ENCODE results near the gene TNIP1.

The TNIP1 gene

DNA sequence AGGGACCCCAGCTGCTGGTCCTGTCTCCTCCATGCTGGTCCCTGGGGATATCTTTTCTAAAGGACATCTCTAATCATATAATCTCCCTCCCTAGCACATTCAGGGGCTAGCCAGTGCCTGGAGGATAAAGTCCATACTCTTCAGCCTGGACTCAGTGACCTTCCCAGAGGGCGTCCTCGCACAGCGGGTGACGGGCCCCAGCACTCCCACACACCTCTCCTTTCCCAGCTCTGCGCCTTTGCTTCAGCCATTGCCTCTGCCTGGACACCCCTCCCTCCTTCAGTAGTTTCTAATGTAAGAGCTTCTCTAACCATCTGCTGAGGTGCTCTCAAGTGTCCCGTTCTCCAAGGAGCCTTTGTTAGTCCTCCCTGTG is 15.2 kb upstream of the TNIP1 start:
- no peak for TF ChIP-seq Cebpa-rat (IDR thresholded peaks at IDR 0.05)
- Histone ChIP-seq H3K4me2 (peak overlapping the region; percentile 86), H3K27me3 (no peaks in the 10 kb centered on the region), H3K4me1 (peaks cover 79% of the 10 kb centered on the region), H3K36me3 (peaks cover 5% of the 10 kb centered on the region; the same call in 1 of the 2 replicates), H3K27ac (peak overlapping the region; percentile 65), H4K20me1 (no peaks in the 10 kb centered on the region), H3K9me3 (no peaks in the 10 kb centered on the region), H3K9ac (no peak overlapping the region), H3K4me3 (no peak overlapping the region)

DNA sequence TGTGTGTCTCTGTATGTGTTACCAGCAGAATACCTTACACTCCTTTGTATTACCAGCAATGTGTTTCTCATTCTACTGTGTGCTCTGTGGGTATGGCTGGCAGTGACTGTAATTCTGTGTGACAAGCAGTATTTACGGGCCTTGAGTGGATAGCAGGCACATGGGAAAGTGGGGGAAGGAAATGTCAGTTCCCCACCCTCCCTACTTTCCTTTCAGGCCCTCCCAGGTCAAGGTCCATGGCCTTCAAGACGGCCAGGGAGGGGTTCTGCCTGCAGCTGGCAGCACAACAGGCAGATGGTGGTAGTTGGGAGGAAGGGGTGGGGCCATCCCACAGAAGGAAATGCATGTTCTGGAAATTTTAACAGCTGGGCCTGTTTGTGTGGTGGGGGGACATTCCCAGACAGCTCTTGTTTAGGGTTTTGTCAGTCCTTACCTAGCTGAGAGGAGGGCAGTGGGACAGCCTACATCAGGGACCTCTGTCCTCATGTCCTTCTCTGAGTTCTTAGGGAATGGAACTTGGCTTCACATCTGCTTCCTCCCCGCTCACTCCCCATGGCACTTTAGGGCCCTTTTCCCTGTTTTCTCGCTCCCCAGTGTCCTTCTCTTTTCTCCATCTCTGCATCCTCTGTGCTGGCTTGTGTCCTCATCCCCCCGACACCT is 14.6 kb upstream of the TNIP1 start:
- no peaks in the 10 kb centered on the region for H3K27me3 ChIP-seq
- H3K4me2 ChIP-seq, result peak overlapping the region; percentile 86
- peaks cover 3% of the 10 kb centered on the region; the same call in 1 of the 2 replicates for H3K36me3 ChIP-seq
- H3K4me1 ChIP-seq, result peaks cover 77% of the 10 kb centered on the region
- TF ChIP-seq Cebpa-rat (IDR thresholded peaks at IDR 0.05), result no peak
- H3K4me3 ChIP-seq, result no peak overlapping the region
- H3K27ac ChIP-seq, result peak overlapping the region; percentile 65
- no peak overlapping the region for H3K9ac ChIP-seq
- H3K9me3 ChIP-seq, result no peaks in the 10 kb centered on the region
- no peaks in the 10 kb centered on the region for H4K20me1 ChIP-seq

DNA sequence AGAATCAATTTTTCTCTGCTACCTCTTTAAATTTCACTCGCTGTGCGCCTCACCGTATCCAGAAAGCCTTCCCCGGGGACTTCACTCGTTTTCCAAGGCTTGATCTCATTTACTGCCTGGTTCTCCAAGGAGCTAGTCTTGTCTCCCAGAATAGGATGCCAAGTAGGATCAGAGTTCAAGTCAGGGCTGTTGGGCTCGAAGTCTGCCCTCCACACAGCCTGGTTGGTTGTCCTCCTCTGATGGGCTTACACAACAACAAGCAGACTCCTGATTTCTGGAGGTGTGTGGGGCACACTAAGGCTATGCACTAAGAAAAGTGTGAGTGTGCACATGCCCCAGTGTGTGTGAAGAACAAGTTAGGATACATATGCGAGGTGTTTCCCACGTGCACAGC is 14.0 kb upstream of the TNIP1 start:
- Histone ChIP-seq H3K9me3 (no peaks in the 10 kb centered on the region), H3K4me3 (no peak overlapping the region), H4K20me1 (no peaks in the 10 kb centered on the region), H3K9ac (no peak overlapping the region), H3K27me3 (no peaks in the 10 kb centered on the region), H3K4me1 (peaks cover 71% of the 10 kb centered on the region), H3K4me2 (peak overlapping the region; percentile 86), H3K27ac (peak overlapping the region; percentile 65), H3K36me3 (no peaks in the 10 kb centered on the region)
- TF ChIP-seq Cebpa-rat (IDR thresholded peaks at IDR 0.05), result no peak

DNA sequence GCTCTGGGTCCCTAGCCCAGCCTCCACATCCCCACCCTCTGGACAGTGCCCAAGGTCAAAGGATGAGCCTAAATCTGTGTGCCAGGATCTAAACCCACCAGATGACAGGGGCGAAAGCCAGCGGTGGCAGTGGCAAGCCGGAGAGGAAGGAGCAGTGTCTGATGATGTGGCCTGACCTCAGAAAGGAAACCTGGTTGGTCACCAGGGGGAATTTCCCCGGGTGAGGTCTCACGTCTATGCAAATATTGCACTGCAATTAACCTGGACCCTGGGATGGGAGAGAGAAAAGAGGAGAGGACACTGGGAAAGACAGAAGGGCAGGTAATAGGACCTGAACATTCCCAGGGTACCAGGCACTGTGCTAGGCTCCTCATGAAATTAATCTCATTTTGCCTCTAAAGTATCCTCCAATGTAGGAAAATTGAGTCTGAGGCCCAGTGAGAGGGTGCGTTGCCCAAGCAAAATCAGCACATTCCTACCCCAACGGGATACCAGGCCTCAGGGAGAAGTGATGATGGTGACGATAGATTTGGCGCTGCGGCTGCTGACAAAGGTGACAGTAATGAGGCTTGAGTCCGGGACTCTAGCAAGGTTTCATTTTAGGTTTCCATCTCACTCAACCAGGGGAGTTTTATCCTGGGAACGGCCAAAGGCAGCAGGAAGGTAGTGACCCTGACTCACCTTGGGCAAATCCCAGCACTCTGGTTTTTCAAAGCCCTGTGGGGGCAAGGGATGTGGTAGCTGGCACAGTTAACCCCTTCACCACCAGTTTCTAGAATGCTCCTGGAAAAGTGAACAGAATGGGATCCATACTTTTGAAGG is 13.4 kb upstream of the TNIP1 start:
- Histone ChIP-seq H3K36me3 (no peaks in the 10 kb centered on the region), H3K27me3 (no peaks in the 10 kb centered on the region), H3K9me3 (no peaks in the 10 kb centered on the region), H3K4me1 (peaks cover 68% of the 10 kb centered on the region), H4K20me1 (no peaks in the 10 kb centered on the region), H3K27ac (peak overlapping the region; percentile 65), H3K4me2 (peak overlapping the region; percentile 86), H3K4me3 (peak overlapping the region; percentile 0; the same call in 1 of the 2 replicates), H3K9ac (peak overlapping the region; percentile 36; the same call in 1 of the 2 replicates)
- no peak for TF ChIP-seq Cebpa-rat (IDR thresholded peaks at IDR 0.05)

DNA sequence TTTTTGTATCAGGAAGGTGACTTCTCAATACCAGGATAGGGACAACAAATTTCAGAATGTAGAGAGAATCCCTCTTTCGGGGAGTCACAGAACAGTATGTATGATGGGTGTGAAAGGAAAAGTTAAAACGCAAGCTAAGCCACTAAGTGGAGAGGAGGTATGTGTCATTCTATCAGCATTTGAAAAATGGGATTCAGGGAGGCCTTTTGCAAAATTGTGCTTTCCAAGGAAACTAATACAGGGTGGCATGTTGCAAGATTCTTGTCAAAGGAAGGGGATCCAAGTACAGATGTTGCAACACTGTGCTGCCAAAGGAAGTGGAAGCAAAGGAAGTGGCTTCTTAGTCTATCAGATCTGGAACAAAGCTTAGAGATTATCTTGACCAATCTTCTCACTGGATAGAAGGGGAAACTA is 12.6 kb upstream of the TNIP1 start:
- Histone ChIP-seq H3K9me3 (no peaks in the 10 kb centered on the region), H3K27ac (peak overlapping the region; percentile 65)

DNA sequence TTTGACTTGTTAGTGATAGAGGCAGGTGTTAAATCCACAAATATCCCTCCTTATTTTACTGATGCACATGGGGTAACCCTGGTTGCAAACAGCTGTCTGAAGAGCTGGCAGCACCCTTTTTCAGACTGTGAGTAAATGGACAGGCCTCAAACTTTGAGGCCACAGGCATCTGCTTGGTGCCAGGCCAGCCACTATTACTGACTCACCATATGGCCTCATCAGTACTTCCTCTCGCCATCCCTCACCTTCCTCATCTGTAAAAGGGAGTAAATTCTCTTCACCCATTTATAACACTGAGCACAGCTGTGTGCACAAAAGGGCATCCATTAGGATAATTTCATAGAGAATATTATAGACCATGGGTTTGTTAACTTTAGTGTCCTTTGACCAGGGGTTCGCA is 11.9 kb upstream of the TNIP1 start:
- no peak overlapping the region for H3K9ac ChIP-seq
- no peaks in the 10 kb centered on the region for H3K9me3 ChIP-seq
- no peaks in the 10 kb centered on the region for H4K20me1 ChIP-seq
- TF ChIP-seq Cebpa-rat (IDR thresholded peaks at IDR 0.05), result no peak
- peaks cover 53% of the 10 kb centered on the region for H3K4me1 ChIP-seq
- peak overlapping the region; percentile 86 for H3K4me2 ChIP-seq
- no peak overlapping the region for H3K4me3 ChIP-seq
- H3K27ac ChIP-seq, result no peak overlapping the region
- H3K27me3 ChIP-seq, result no peaks in the 10 kb centered on the region
- H3K36me3 ChIP-seq, result no peaks in the 10 kb centered on the region

More for the DNA sequence above, 12.6 kb upstream of the TNIP1 start:
- Histone ChIP-seq H3K4me2 (peak overlapping the region; percentile 86), H3K4me1 (peaks cover 60% of the 10 kb centered on the region), H3K36me3 (no peaks in the 10 kb centered on the region), H3K9ac (peak overlapping the region; percentile 36; the same call in 1 of the 2 replicates), H4K20me1 (no peaks in the 10 kb centered on the region), H3K4me3 (peak overlapping the region; percentile 0; the same call in 1 of the 2 replicates), H3K27me3 (no peaks in the 10 kb centered on the region)
- TF ChIP-seq Cebpa-rat (IDR thresholded peaks at IDR 0.05), result peak; percentile 82

DNA sequence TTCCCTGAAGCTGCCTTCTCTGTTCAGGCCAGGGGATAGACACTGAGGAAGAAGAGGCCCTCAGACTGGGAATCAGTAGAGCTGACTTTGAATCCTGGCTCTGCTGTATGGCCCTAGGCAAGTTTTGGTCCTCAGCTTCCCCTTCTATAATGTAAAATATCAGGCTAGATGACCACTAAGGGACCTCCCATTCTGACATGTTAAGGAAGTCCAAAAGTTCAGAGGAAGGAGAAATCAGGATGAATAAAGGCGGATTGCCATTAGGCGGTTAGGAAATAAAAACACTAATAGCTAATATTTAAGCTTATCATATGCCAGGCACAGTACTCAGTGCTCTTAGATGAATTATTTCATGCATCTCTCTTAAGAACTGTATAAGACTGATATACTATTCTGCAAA is 8.9 kb upstream of the TNIP1 start:
- no peaks in the 10 kb centered on the region for H3K36me3 ChIP-seq
- no peaks in the 10 kb centered on the region for H3K27me3 ChIP-seq
- no peak overlapping the region for H3K4me3 ChIP-seq
- H3K9ac ChIP-seq, result no peak overlapping the region
- H3K4me2 ChIP-seq, result no peak overlapping the region
- no peaks in the 10 kb centered on the region for H3K9me3 ChIP-seq
- no peak for TF ChIP-seq Cebpa-rat (IDR thresholded peaks at IDR 0.05)
- no peaks in the 10 kb centered on the region for H4K20me1 ChIP-seq
- no peak overlapping the region for H3K27ac ChIP-seq
- H3K4me1 ChIP-seq, result peaks cover 37% of the 10 kb centered on the region

DNA sequence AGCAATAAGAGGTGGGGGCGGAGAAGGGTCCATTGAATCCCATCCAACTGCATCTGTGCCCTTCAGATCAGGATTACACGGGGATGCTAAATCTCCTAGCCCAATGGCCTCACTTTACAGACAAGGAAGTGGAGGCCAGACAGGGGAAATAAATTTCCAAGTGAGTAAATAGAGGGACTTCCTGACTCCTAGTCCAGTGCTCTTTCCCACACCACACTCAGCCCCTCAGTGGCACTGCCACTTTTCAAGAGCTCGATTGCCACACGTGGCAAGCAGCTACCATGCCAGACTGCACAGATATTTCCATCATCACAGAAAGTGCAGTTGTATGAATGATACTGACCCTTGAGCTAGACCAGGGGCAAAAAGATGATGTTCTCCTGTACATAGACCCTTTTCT is 8.2 kb upstream of the TNIP1 start:
- Histone ChIP-seq H3K9me3 (no peaks in the 10 kb centered on the region), H3K4me1 (peaks cover 30% of the 10 kb centered on the region), H3K4me3 (no peak overlapping the region), H3K36me3 (no peaks in the 10 kb centered on the region), H3K9ac (no peak overlapping the region), H4K20me1 (no peaks in the 10 kb centered on the region), H3K27ac (no peak overlapping the region), H3K27me3 (no peaks in the 10 kb centered on the region), H3K4me2 (no peak overlapping the region)
- TF ChIP-seq Cebpa-rat (IDR thresholded peaks at IDR 0.05), result no peak

DNA sequence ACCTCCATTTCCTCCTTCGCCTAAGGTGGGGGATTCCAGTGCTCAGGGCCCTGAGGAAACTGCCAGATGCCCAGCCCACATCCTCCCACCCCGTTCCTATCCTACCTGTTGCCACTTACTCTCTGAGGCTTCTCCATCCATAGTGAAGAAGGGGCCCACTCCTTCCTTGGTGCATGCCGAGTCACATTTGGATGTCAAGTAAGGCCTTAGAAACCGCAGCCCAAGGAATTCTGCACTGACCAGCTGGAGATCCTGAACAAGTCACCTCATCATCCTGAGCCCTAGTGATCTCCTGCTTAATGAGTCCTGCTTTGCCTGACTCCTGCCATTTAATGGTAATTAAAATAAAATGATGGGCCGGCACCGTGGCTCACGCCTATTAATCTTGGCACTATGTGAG is 6.7 kb upstream of the TNIP1 start:
- no peak for TF ChIP-seq Cebpa-rat (IDR thresholded peaks at IDR 0.05)
- Histone ChIP-seq H3K4me2 (peak overlapping the region; percentile 53; the same call in 1 of the 2 replicates), H3K27ac (no peak overlapping the region), H4K20me1 (no peaks in the 10 kb centered on the region), H3K9me3 (no peaks in the 10 kb centered on the region), H3K36me3 (no peaks in the 10 kb centered on the region), H3K9ac (no peak overlapping the region), H3K27me3 (no peaks in the 10 kb centered on the region), H3K4me1 (peaks cover 26% of the 10 kb centered on the region), H3K4me3 (no peak overlapping the region)

DNA sequence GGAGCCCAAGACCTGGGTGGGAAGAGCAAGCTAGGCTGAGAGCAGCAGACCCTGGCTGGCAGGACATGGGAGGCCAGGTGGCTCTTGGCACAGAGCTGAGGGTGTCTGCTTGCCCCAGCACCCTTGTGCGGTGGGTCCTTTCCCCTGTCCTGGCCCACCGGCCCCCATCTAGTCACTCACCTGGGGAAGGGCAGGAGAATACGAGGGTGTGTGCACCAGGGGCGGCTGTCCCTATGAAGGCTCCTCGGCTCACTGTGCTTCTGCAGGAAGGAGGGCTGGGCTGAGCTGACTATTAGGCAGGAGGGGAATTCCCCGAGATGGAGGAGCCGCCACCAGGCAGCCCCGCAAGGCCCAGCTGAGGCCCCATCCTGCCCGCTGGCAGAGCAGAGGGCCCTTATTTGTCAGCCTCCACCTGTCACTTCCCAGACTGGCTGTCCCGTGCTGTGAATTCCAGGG is 6.1 kb upstream of the TNIP1 start:
- peak overlapping the region; percentile 53 for H3K4me2 ChIP-seq
- H4K20me1 ChIP-seq, result no peaks in the 10 kb centered on the region
- no peaks in the 10 kb centered on the region for H3K9me3 ChIP-seq
- no peak overlapping the region for H3K4me3 ChIP-seq
- peaks cover 32% of the 10 kb centered on the region for H3K4me1 ChIP-seq
- no peak overlapping the region for H3K9ac ChIP-seq
- no peaks in the 10 kb centered on the region for H3K27me3 ChIP-seq
- TF ChIP-seq Cebpa-rat (IDR thresholded peaks at IDR 0.05), result no peak
- H3K36me3 ChIP-seq, result no peaks in the 10 kb centered on the region
- 0 out of 2 replicates have a peak overlapping the region, but pooled peaks have one; percentile 22 for H3K27ac ChIP-seq
